Pons (tissue), 1 donor: ENCODE results near the gene ADTRP.
"Not testable (repeated sequence)": the region's sequence is repeated elsewhere in the genome, so short reads cannot be mapped to it uniquely, and the experiment has no call there.

Experiments
- DNase-seq: peaks from one replicate; pipeline ENCODE4 v3.0.0-alpha.2; 2016; ENCODE audit warnings: low spot score

The ADTRP gene

GRCh38 chr6:11692451-11693376 lies 85.9 kb downstream of the ADTRP start:
- no peak for DNase-seq

- DNase-seq = no peak
Observed at GRCh38 chr6:11689847-11690246, 88.8 kb downstream of the ADTRP start.

GRCh38 chr6:11689400-11689799 lies 89.2 kb downstream of the ADTRP start:
- DNase-seq = not testable (repeated sequence)

GRCh38 chr6:11688425-11688709 lies 90.2 kb downstream of the ADTRP start:
- no peak for DNase-seq

- DNase-seq = no peak
Observed at GRCh38 chr6:11685481-11686093, 93.0 kb downstream of the ADTRP start.

- no peak for DNase-seq
Observed at GRCh38 chr6:11684901-11685480, 93.6 kb downstream of the ADTRP start.

GRCh38 chr6:11683871-11684270 lies 94.7 kb downstream of the ADTRP start:
- DNase-seq = peak; percentile 3

GRCh38 chr6:11682561-11682975 lies 96.0 kb downstream of the ADTRP start:
- no peak for DNase-seq

- no peak for DNase-seq
Observed at GRCh38 chr6:11681770-11682169, 96.8 kb downstream of the ADTRP start.

GRCh38 chr6:11681357-11681756 lies 97.2 kb downstream of the ADTRP start:
- no peak for DNase-seq

GRCh38 chr6:11680479-11680878 lies 98.1 kb downstream of the ADTRP start:
- not testable (repeated sequence) for DNase-seq

- DNase-seq = no peak
Observed at GRCh38 chr6:11679099-11679498, 99.5 kb downstream of the ADTRP start.

- DNase-seq = no peak
Observed at GRCh38 chr6:11675601-11676000, 103.0 kb downstream of the ADTRP start.

GRCh38 chr6:11672669-11673068 lies 105.9 kb downstream of the ADTRP start:
- no peak for DNase-seq

GRCh38 chr6:11672256-11672655 lies 106.3 kb downstream of the ADTRP start:
- DNase-seq = no peak

GRCh38 chr6:11669696-11670095 lies 108.9 kb downstream of the ADTRP start:
- no peak for DNase-seq

GRCh38 chr6:11668455-11668854 lies 110.1 kb downstream of the ADTRP start:
- DNase-seq = no peak

- DNase-seq = no peak
Observed at GRCh38 chr6:11667876-11668275, 110.7 kb downstream of the ADTRP start.

- DNase-seq = no peak
Observed at GRCh38 chr6:11665604-11666326, 112.8 kb downstream of the ADTRP start.
